Measurements from ENCODE around the gene CASP8. TPM values are rescaled to one million over a fixed set of nuclear protein-coding genes. Genes with fewer than 3 reads are reported as not detected.

CASP8 gene
- total and polyA plus RNA-seq, 9 of the 15 experiments (the other 6 are each of a cell fraction or from before 2014, with no cell fraction given): 10.2 to 31.4 (median 19.4) TPM

GRCh38 chr2:201231781-201232466 is 28.4 kb upstream of the CASP8 start (continued):
- TF ChIP-seq PHF20 (IDR thresholded peaks at IDR 0.05; ENCODE audit: partially characterized antibody): peak; percentile 71
- TF ChIP-seq L3MBTL2 (IDR thresholded peaks at IDR 0.05): 0 out of 2 replicates have a peak, but pooled peaks have one; percentile 15
- TF ChIP-seq RBFOX2 (IDR thresholded peaks at IDR 0.05; ENCODE audit: low read depth, low read length): peak; percentile 44; the same call in 1 of the 2 replicates
- no peak for TF ChIP-seq SIN3A (IDR thresholded peaks at IDR 0.05; ENCODE audit: borderline replicate concordance in 2 of 2, control insufficient read depth in 1 of 2, low read depth in 2 of 2, low read length in 2 of 2)
- TF ChIP-seq ZFX (CRISPR knock-in tag; IDR thresholded peaks at IDR 0.05): peak; percentile 41; the same call in 1 of the 2 replicates
- peak; percentile 33 to 38; a peak in 2 of 4 replicates for TF ChIP-seq ETV6 (IDR thresholded peaks at IDR 0.05; ENCODE audit: borderline replicate concordance in 1 of 2, low read depth in 2 of 2, low read length in 1 of 2)
- TF ChIP-seq ETV6 (CRISPR knock-in tag; IDR thresholded peaks at IDR 0.05; ENCODE audit: borderline replicate concordance): no peak
- no peak for TF ChIP-seq ZNF586 (CRISPR knock-in tag; conservative IDR thresholded peaks at IDR 0.05)
- no peak for TF ChIP-seq GABPB2 (CRISPR knock-in tag; conservative IDR thresholded peaks at IDR 0.05)
- peak; percentile 41; the same call in 1 of the 2 replicates for TF ChIP-seq POLR2AphosphoS5 (IDR thresholded peaks at IDR 0.05; ENCODE audit: control insufficient read depth, insufficient read depth, low read depth, low read length)
- no peak for TF ChIP-seq NR4A1 (CRISPR knock-in tag; IDR thresholded peaks at IDR 0.05)
- TF ChIP-seq NR4A1 (tag; IDR thresholded peaks at IDR 0.05): no peak
- TF ChIP-seq NUFIP1 (IDR thresholded peaks at IDR 0.05; ENCODE audit: partially characterized antibody): no peak
- TF ChIP-seq ZNF444 (CRISPR knock-in tag; IDR thresholded peaks at IDR 0.05): no peak
- TF ChIP-seq TAF7 (tag; IDR thresholded peaks at IDR 0.05): peak; percentile 25; the same call in 1 of the 2 replicates
- TF ChIP-seq, protein P1, sequence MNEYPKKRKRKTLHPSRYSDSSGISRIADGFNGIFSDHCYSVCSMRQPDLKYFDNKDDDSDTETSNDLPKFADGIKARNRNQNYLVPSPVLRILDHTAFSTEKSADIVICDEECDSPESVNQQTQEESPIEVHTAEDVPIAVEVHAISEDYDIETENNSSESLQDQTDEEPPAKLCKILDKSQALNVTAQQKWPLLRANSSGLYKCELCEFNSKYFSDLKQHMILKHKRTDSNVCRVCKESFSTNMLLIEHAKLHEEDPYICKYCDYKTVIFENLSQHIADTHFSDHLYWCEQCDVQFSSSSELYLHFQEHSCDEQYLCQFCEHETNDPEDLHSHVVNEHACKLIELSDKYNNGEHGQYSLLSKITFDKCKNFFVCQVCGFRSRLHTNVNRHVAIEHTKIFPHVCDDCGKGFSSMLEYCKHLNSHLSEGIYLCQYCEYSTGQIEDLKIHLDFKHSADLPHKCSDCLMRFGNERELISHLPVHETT (CRISPR knock-in tag; conservative IDR thresholded peaks at IDR 0.05 in 1 of 2, IDR thresholded peaks at IDR 0.05 in 1 of 2): peak in 1 of 2 experiments; percentile 60; a peak in 2 of 4 replicates
- TF ChIP-seq TAF1 (IDR thresholded peaks at IDR 0.05; ENCODE audit: control insufficient read depth, extremely low read depth, insufficient read depth, low read length, severe bottlenecking): peak; percentile 36
- TF ChIP-seq PHF8 (IDR thresholded peaks at IDR 0.05; ENCODE audit: borderline replicate concordance, low read length): peak; percentile 39; the same call in 1 of the 2 replicates
- TF ChIP-seq ZNF431 (CRISPR knock-in tag; IDR thresholded peaks at IDR 0.05): no peak
- TF ChIP-seq, protein P2, sequence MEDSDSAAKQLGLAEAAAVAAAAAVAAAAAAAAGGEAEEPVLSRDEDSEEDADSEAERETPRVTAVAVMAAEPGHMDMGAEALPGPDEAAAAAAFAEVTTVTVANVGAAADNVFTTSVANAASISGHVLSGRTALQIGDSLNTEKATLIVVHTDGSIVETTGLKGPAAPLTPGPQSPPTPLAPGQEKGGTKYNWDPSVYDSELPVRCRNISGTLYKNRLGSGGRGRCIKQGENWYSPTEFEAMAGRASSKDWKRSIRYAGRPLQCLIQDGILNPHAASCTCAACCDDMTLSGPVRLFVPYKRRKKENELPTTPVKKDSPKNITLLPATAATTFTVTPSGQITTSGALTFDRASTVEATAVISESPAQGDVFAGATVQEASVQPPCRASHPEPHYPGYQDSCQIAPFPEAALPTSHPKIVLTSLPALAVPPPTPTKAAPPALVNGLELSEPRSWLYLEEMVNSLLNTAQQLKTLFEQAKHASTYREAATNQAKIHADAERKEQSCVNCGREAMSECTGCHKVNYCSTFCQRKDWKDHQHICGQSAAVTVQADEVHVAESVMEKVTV (CRISPR knock-in tag; IDR thresholded peaks at IDR 0.05): peak; percentile 50
